Midbrain (tissue), 1 donor: ENCODE measurements around the gene PMM2.
"Not testable (repeated sequence)": the region's sequence is repeated elsewhere in the genome, so short reads cannot be mapped to it uniquely, and the experiment has no call there.

Experiments used
- DNase-seq: peaks from one replicate; lab custom pipeline; 2025; lab: John Stamatoyannopoulos, UW

The PMM2 gene

DNA sequence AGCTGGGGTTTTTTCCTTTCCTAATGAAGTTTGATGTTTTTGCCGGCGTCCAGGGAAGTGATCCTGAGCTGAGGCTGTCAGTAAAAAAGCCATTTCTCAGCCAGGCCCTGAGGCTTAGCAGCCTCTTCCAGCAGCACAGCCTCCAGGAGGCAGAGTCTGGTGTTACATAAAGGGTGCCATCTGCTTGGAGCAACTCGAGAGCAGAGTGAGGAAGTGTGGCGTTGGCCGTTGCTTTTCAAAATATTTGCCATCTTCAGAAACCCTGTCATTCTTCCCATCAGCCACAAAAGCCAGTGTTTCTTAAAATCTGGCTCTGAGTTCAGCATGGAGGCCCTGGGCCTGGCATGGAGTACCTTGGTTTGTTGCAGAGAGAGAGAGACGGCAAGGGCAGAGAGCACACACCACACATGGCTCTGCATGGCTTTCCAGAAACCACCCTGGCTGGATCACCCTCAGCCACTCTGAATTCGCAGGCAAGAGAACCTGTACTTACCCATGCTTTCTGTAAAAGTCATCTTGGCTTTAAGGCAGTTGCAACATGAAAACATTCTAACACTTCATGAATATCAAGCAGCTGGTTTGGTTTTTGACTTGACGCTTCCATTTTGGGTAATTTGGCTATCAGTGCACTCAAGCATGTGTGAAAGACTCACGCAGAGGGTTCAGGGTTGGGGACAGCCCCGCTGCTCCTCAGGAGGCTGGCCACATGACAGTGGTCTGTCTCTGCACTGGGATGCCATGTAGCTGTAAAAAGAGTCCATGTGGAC, 21.0 kb downstream of the PMM2 start:
- no peak for DNase-seq

DNA sequence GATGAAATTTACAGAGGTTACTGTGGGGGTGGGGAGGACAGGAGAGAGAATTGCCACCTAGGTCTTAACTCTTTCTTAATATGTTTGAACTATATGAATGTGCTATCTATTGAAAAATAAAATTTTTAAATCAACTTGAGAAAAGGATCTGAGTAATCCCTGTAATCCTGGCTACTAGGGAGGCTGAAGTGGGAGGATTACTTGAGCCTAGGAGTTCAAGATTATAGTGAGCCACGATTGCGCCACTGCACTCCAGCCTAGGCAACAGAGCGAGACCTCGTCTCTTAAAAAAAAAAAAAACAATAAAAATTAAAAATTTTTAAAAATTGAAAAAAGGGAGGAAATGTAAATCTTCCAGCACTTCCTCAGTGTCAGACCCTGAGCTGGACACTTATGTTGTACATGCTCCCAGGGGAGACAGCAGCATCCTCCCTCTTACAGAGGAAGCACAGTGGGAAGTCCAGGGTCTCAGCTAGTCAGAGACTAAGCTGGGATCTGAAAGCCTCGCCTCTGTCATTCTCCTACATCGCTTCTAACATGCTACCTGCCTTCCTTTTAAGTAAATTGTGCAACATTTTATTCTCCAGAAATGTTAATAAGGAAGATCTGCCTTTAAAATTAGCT, 21.9 kb downstream of the PMM2 start:
- no peak for DNase-seq

DNA sequence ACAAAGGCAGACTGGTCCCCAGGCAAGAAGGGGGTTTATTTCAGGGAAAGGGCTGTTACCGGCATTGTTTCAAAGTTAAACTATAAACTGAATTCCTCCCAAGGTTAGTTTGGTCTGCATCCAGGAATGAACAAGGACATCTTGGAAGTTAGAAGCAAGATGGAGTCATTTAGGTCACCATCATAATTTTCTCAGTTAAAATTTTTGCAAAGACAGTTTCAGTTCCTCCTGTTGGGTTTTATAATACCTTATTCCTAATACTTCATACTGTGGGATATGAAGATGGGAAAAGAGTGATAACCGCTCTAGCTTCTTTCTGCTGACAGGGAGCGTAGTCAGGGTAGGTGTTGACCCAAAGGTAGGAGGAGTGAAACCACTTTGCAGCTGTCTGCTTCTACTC, 24.8 kb downstream of the PMM2 start:
- DNase-seq, result no peak

DNA sequence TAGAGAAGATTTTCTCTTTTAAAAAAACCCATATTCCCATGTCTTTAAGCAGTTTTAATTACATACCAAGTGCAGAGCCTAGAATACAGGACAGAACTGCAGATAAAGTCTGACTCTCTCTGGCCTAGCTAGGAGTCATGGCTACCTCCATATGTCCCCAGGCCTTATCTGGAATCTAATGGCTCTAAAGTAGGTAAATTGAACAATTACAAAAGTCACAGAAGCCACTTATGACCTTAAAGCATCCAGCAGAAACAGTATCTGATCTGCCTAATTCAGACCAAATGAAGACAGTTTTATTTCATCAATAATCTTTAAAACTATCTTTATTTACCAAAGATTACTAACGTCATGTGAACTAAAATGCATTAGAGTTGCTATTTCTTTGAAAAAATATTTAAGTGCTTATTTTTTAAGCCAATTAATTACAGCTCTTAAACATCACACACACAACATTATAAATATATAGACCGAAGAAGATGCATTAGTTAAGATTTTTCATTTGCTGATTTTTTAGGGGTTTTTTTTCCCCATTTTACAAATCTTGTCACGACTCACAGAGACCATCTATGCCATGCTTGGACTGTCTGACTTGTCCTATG, 28.7 kb downstream of the PMM2 start:
- DNase-seq, result no peak

DNA sequence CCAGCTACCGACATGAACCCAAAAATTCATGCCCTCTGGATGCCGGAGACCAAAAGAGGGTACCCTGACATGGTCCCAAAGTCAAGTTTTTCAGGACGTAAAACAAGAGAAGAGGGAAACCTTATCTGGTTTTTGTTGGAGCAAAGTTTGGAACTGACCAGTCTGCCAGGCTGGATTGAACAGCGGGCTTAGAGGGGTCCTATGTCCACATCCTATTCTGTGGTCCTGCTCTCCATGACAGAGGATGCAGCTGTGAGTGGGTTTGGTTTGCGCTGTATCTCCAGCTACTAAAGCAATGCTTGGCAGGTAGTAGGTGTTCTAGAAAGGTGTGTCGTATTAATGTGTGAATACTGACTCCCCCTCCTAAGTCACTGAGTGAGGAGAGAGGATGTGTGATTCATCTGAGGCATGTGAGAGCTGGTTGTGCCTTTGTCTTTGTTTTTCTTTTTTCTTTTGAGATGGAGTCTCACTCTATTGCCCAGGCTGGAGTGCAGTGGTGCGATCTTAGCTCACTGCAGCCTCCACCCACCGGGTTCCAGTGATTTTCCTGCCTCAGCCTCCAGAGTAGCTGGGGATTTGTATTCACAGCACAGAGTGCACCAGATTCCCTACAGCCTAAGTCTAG, 31.0 kb downstream of the PMM2 start:
- DNase-seq, result no peak

DNA sequence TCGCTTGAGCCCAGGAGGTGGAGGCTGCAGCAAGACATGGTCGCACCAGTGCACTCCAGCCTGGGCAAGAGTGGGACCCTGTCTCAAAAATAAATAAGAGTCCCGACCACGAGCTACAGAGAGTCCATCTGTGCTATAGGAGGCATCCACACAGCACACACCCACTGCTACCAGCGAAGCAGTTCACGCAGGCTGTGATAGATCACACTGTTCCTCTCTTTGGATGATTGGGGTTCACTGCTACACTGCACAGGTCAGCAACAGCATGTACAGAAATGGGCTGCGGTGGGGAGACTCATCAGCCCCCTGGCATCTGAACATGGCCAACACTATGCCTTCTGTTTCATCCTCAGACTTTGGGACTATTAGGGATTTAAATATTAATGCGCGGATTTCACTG, 33.8 kb downstream of the PMM2 start:
- DNase-seq, result no peak

DNA sequence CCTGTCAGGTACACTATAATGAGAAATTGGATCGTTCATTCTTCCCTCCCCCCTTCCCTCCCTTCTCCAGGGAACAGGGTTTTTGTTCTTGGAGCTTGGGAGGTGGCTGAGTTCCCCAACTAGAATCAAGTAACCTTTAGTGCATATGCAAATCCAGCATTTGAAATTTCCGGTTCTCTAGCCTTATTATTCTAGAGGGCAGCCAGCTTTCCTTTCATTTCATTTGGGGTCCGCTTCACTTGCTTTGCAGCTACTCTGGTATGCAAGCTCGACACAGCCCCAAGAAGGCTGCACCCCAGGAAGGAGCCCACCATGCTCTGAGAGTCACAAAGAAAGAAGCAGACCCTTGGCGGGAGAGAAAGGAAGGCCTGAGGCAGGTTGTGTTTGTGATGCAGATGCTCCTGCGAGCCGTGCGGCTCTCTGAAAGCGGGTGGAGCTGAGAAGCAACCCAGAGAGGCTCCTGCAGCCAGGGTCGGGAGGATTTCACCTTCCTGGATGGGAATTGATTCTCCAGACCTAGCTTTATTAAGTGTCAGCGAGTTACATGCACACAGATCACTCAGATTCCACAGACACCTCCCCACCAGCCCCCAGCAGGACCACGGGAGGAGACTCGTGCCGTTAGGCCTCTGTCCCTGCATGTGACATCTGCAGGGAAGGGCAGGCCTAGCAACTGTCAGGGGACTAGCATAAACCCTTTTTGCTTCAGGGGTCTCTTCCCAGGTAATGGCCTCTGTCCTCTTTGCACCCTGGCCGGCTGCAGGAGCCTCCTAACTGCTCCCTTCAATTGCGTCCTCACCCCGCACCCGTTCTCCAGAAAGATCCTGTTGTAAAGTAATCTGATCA, 34.5 kb downstream of the PMM2 start:
- no peak for DNase-seq

DNA sequence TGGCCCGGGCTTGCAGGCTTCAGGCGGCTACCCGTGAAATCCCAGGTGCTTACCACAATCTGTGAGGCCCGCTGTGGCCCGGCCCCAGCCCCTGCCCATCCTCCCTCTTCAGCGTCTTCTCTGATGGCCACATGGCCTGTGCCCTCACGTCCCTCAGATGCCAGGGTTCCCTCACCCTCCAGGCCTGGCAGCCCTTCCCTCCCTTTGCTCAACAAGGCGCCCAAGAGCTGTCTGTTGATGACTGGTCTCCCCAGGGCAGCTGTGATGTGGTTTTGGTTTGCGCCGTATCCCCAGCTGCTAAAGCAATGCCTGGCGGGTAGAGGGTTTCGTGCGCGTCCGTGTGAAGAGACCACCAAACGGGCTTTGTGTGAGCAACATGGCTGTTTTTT, 35.1 kb downstream of the PMM2 start:
- no peak for DNase-seq

DNA sequence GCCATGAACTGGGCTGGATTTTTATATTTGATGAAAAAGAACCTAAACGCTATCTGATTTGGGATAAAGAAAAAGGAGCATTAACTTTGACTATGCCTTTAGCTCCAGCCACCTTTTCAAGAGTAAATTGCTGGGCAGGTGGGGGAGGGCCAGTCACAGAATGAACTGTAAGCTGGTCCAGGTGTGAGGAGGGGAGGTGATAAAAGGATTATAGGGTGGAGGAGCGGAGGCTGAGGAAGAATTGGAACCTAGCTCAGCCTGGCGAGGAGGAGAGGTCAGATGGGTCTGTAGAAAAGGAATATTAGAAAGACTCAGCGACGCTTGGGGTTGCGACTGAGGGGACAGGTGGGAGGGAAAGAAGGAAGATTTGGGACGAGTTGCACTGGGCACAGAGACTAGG, 39.2 kb downstream of the PMM2 start:
- not testable (repeated sequence) for DNase-seq

DNA sequence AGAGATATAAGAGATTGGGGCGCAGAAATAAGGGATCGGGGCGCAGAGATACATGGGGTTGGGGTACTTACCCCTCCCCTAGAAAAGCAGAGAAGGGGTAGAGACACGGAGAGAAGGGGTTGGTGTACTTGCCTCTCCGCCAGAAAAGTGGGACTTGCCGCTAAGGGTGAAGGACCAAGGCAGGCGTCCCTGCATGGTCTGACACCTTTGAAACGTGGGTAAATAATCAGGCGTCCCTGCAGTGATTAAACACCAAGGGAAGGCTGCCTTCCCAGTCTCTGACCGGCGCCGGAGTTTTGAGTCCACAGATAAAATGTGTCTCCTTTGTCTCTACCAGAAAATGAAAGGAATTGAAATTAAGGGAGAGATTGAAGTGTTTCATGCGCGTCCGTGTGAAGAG, 40.0 kb downstream of the PMM2 start:
- DNase-seq, result not testable (repeated sequence)

DNA sequence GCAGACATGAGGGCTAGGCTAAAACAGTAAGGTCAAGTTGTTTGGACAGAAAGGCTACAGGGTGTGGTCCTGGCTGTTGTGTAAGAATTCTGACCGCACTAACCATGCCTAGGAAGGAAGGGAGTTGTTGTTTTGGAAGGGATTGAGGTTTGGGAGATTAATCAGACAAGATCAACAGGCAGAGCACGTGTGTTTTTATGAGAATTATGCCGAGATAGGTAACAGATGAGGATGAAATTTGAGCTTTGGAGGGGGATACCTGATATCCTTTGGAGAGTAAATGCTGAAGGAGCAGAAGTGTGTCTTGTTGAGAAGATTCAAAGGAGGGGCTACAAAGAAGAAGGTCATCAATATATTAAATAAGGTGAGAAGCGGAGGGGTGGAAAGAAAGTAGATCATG, 44.4 kb downstream of the PMM2 start:
- not testable (repeated sequence) for DNase-seq

DNA sequence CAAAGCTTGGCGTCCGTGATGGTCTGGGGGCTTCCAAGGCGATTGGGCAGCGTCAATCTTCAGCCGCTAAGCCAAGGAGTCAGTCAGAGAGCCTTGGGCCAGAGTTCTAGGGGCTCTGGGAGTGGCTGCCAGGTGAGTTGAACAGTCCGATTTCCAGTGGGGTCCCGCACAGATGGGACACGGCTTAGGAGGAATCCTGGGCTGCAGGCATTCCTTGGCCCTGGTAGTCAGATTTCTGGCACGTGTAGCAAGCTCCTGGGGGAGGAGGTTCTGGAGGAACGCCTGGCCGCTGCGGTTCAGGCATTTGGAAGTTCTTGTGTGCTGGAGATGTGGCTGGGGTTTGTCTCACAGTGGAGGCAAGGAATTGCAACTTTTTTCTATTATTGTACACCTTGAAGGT, 45.7 kb downstream of the PMM2 start:
- not testable (repeated sequence) for DNase-seq

DNA sequence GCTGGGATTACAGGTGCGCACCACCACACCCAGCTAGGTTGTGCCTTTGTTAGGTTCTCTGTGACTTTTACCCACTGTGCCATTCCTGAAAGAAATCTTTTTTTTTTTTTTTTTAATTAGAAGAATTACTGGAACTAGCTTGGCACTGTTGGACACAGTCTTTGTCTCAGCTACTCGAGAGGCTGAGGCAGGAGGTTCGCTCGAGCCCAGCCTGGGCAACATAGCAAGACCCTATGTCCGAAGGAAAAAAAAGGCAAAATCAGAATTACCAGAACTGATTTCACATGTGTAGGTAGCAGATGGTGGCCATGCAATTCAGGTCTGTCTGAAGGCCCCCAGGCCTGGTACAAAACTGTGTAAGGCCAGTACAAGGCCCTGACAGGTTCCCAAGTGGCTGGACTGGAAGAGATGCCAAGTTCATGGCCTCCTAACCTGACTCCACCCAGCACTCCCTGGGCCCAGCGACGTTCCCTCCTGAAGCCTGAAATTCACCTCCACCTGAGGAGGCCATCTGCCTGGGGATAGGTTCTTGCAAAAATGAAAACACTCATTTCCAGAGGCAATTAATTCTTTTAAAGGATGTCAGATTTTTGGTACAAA, 48.2 kb downstream of the PMM2 start:
- no peak for DNase-seq

DNA sequence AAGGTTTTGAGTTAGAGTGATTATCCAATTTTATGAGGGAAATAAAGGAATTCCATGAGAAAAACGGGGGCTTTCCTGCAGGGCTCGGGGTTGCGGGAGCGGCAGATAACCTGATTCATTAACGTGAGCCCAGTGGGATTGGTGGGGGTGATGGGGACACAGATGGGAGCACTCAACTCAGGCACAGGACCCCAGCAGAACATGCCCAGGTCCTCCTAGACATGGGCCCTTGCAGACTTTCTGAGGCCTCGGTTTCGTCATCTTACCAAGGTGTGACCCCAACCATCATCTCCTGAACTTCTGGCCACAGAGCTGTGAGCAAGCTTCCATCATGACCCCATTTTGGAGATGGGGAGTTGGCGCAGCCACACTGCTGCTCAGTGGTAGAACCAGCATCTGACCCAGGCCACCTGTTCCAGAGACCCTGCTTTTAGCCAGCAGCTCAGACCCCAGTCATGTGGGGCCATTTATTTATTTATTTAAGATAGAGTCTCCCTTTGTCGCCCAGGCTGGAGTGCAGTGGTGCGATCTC, 48.8 kb downstream of the PMM2 start:
- no peak for DNase-seq

DNA sequence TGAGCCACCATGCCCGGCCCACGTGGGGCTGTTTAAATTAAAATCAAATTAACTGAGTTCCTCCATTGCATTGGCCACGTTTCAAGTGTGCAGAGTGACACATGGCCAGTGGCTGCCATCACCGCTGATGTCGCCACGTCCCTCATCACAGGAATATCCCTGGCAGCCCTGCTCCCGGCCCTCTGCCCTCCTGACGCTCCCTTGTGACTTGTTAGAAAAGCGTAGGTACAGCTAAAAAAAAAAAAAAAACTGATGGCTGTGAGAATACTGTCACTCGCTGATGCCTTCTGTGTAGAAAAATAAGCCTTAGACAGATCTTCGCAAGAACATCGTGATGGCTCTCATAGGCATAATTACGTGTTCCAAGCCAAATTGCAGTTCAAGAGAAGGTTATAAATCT, 49.5 kb downstream of the PMM2 start:
- no peak for DNase-seq

DNA sequence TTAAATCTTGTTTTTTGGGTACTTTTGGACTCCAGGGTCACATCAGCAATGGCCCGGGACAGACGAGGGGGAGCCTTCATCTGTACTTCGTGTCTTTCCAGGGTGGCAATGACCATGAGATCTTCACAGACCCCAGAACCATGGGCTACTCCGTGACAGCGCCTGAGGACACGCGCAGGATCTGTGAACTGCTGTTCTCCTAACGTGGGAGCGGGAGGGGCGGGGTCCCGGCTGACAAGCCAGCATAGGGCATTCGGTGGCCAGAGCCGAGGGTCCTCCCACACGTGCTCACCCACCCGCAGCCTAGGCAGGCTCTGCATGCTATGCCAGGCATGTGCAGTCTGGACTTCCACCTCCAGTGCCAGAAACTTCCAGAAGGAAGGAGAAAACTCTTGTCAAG, 50.0 kb downstream of the PMM2 start:
- no peak for DNase-seq

DNA sequence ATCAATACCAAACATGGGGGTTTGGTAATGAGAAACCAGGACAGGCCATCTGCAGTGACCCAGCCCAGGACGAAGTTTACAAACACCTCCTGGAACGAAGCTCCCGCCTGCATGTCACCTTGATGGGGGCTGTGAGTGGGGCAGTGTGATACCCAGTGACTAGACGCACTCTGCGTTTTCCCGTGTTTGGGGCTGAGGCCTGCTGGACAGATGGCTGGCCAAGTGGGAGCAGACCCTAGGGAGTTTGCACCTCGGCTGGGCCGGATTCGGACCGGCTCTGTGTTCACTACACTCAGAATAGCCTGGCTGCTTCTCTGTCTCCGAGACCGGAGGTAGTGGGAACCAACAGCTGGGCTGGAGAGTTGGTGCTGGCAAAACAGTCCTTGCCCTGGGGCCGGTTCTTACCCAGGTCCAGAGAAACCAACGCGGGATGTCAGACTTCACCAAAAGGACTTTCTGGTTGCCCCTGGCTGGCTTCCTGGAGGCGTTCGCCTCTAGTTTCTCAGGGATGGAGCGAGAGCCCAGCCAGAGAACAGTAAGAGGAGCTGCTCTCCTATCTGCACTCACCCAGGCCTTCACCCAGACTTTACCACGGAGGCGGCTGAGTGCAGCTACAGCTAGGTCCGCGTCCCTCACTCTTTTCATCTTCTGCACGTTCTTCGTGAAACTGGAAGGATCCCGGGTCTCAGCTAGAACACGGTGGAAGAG, 50.7 kb downstream of the PMM2 start:
- no peak for DNase-seq

DNA sequence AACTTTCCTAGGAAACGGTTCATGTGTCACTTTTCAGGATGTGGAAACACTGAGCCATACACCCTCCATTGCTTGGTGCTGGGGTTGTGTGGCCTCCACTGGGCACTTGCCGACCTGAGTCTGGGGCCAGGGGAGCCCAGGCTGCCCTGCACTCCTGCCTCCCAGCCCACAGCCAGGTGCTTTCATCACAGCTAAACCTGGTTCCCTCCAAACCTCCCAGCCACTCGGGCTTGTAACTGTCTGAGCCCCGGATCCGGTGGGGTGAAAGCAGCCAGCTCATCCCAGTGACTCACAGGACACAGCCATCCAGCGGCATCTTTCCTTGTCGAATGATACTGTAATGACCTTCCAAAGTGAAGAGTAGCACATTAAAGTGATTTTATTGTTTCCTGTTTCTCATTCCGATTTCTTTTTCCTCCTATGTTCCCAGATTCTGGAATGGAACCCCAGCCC, 51.3 kb downstream of the PMM2 start:
- no peak for DNase-seq

DNA sequence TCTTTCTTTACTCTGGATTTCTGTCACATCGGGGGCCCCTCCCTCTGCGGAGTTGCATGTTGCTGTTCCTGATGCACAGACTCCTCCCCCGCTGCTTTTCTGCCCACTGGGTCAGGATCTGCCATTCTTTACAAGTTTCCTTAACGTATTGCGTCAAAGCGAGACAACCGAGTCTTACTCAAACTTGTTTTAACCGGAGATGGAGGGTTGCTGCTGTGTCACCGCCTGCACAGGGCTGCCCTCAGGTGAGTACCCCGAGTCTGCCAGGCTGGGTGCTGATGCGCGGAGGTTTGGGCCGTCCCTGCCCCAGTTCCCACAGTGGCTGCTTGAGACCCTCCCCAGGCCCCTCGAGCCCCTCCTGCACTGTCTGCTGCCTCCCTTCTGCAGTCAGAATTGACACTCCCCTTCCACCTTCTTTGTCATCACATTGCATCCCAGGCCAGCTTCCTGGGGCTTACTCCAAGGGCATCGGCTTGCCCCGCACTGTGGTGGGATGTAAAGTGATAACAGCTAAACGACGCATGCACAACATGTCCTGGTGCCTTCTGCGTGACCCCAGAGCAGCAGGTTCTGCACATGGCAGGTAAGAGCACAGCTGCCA, 51.9 kb downstream of the PMM2 start:
- no peak for DNase-seq

DNA sequence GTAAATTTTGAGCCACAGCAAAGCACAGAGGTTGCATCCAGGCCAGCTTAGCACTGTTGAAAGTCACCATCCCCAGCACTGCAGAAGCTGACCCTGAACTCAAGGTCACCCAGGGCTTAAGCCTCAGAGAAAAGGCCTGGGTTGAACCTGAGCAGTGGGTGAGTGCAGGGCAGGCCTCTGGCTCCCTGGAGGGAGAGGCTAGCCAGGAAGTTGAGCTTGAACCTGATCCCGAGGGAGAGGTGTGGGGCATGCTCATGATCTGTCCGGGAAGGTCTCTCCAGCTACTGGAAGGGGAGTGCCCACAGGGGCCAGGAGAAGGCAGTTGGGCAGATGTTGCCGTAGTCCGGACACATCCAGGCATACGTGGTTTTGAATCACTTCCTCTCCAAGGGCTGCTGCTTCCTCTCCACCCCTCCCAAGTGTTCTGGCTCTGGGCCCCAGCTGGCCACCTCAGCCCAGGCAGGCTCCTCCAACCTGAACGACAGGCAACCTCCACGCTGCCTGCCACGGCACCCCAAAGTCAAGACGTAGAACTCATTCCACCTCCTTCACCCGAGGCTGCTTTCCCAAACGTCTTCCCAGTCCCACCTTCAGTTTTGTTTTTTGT, 52.7 kb downstream of the PMM2 start:
- no peak for DNase-seq
